H1 (cell line): ENCODE results near the gene CHRD. TPM values are rescaled to one million over a fixed set of nuclear protein-coding genes. Genes with fewer than 3 reads are reported as not detected.
A peak's percentile ranks its signal among the peaks of the same experiment; 100 is the strongest.

ENCODE experiments used
- CBX5 ChIP-seq: fragments of 300-800, 300-1000 bp; sonication (generic); IDR thresholded peaks from 2 replicates; pipeline ENCODE4 v1.7.1; 2016; ENCODE audit warnings: antibody characterized with exemption, low read length, low read depth
- CBX8 ChIP-seq: fragments of 300-800, 300-1000 bp; sonication (generic); IDR thresholded peaks from 2 replicates; pipeline ENCODE4 v1.7.1; 2016; ENCODE audit warnings: low read depth, low read length, borderline replicate concordance
- PHF8 ChIP-seq: fragments of 200-600 bp; sonication (generic); conservative IDR thresholded peaks from 2 replicates; pipeline ENCODE4 v1.7.1; 2012; ENCODE audit warnings: low read depth, mild to moderate bottlenecking, inconsistent platforms, low read length, moderate library complexity
- SUZ12 ChIP-seq: fragments of 200-600 bp; sonication (generic); IDR thresholded peaks from 2 replicates; pipeline ENCODE4 v1.6.1; 2012; ENCODE audit warnings: mild to moderate bottlenecking, inconsistent platforms, low read length, moderate library complexity, mixed read lengths
- TAF7 ChIP-seq: optimal IDR thresholded peaks from 2 replicates; pipeline ENCODE3; 2011; ENCODE audit warnings: low read depth, mild to moderate bottlenecking, inconsistent platforms, low read length, moderate library complexity, borderline replicate concordance
- ZNF274 ChIP-seq: IDR thresholded peaks from 2 replicates; pipeline ENCODE4 v1.7.0; 2012; ENCODE audit warnings: low read length, borderline replicate concordance; ENCODE audit errors: extremely low read depth
- polyA plus RNA-seq, 7 experiments: library from polyadenylated mRNA; depleted of rRNA in 3 of 7; stranded (reverse) in 5 of 7; unstranded in 2 of 7; fragments of >200 nt in 5 of 7; fragments of 200-250 nt in 2 of 7; gene quantifications; 1 replicate in 5 of 7; 2 replicates in 1 of 7; 4 replicates in 1 of 7; pipeline versions ENCODE4 v1.2.1 to v1.2.3, GENCODE V29; 2011 to 2013; ENCODE audit warnings: missing spikeins in 2 of 7, mixed read lengths in 2 of 7
- total RNA-seq: library from RNA; stranded (reverse); fragmentation: NEBNext Ultra II Directional; extraction: Animal tissue kit (Norgen Biotek cat#: 25700); gene quantifications from 2 replicates; pipeline ENCODE4 v1.2.1, GENCODE V29; 2021
- TF ChIP-seq, protein P1 (sequence below): IDR thresholded peaks from 2 replicates; pipeline ENCODE4 v1.6.1; 2012; ENCODE audit warnings: inconsistent platforms

The CHRD gene
- total and polyA plus RNA-seq, 2 of the 8 experiments (the other 6 are each of a cell fraction or from before 2014, with no cell fraction given) = 0.62 to 0.86 TPM

DNA sequence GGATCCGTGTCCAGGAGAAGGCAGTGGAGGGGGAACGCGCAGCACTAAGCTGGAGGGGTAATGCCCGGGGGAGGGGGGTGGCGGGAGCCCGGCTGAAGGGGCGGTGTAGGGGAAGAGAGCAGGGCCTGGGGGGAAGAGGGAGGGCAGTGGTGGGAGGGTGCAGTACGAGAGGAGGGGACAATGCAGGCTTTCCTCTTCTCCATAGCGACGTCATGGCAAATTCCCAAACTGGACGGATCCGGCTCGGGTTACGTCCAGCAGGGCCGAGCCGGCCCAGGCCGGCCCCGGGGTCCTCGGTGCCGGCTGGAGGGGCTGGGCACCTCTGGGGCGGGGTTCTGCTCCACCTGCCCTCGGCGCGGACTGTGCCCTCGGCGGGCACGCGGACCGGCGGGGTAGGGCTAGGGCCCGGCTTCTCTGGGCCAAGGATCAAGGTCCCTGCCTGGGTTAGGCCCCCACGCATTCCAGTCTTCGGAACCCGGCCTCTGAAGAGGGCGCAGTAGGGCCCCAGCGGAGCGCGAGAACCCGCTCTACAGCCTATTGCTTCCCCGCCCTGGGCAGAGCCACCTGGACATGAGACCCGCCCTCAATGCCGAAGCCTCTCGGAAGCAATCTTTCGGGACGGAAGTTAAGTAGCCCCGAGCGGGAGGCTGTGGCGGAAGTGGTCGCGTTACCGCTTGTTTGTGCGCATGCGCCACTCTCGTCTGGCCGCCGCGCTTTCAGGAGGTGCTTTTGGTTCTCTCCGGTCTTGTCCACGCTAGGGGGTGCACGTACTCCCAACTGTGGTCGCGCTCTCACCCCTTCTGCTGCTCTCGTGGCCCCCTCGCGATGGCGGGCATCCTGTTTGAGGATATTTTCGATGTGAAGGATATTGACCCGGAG is 16.9 kb upstream of the CHRD start (continued):
- TF ChIP-seq, protein P1, sequence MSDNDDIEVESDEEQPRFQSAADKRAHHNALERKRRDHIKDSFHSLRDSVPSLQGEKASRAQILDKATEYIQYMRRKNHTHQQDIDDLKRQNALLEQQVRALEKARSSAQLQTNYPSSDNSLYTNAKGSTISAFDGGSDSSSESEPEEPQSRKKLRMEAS = peak; percentile 73
- TF ChIP-seq ZNF274 = no peak
- TF ChIP-seq PHF8 = peak; percentile 84
- TF ChIP-seq SUZ12 = no peak
- no peak for TF ChIP-seq CBX5
- no peak for TF ChIP-seq CBX8
- TF ChIP-seq TAF7 = peak; percentile 30
